Astrocyte of the cerebellum (primary cell): ENCODE results near the gene KRTAP10-3.
"Not testable (repeated sequence)": the region's sequence is repeated elsewhere in the genome, so short reads cannot be mapped to it uniquely, and the experiment has no call there.

Experiments
- DNase-seq: peaks from one replicate; pipeline ENCODE4 v3.0.0-alpha.2; 2011; ENCODE audit warnings: low read depth
- H3K4me3 ChIP-seq: 2 replicates; pipeline ENCODE4 v1.5.1; 2011; ENCODE audit warnings: mild to moderate bottlenecking, low read depth, low read length, moderate library complexity
- in situ Hi-C: cut with HindIII; loops from 2 replicates; pipeline ENCODE4 v1.10.0; 2017; ENCODE audit warnings: low sequenced_read_pairs
- TF ChIP-seq, protein P1 (sequence below): IDR thresholded peaks from 2 replicates; pipeline ENCODE4 v1.5.1; 2012; ENCODE audit warnings: low read length, low read depth, moderate library complexity, mild to moderate bottlenecking; ENCODE audit errors: missing control alignments

Gene KRTAP10-3

DNA sequence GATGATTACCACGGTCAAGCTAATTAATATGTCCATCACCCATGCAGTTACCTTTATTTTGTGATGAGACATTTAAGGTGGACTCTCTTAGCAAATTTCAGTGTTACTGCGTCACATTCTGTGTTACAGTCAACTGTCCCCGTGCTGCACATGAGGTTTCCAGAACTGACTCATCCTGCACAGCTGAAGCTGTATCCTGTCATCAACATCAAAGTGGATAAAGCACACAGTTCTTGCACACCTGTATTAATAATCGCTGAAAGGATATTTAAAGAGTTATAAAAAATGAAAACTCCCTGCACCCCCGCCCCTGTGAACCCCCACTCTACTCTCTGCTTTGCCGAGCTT, 25.2 kb upstream of the KRTAP10-3 start:
- TF ChIP-seq, protein P1, sequence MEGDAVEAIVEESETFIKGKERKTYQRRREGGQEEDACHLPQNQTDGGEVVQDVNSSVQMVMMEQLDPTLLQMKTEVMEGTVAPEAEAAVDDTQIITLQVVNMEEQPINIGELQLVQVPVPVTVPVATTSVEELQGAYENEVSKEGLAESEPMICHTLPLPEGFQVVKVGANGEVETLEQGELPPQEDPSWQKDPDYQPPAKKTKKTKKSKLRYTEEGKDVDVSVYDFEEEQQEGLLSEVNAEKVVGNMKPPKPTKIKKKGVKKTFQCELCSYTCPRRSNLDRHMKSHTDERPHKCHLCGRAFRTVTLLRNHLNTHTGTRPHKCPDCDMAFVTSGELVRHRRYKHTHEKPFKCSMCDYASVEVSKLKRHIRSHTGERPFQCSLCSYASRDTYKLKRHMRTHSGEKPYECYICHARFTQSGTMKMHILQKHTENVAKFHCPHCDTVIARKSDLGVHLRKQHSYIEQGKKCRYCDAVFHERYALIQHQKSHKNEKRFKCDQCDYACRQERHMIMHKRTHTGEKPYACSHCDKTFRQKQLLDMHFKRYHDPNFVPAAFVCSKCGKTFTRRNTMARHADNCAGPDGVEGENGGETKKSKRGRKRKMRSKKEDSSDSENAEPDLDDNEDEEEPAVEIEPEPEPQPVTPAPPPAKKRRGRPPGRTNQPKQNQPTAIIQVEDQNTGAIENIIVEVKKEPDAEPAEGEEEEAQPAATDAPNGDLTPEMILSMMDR, result no peak
- no peak for DNase-seq
- H3K4me3 ChIP-seq, result no peak overlapping the region
- in situ Hi-C loops, result no loop called here

DNA sequence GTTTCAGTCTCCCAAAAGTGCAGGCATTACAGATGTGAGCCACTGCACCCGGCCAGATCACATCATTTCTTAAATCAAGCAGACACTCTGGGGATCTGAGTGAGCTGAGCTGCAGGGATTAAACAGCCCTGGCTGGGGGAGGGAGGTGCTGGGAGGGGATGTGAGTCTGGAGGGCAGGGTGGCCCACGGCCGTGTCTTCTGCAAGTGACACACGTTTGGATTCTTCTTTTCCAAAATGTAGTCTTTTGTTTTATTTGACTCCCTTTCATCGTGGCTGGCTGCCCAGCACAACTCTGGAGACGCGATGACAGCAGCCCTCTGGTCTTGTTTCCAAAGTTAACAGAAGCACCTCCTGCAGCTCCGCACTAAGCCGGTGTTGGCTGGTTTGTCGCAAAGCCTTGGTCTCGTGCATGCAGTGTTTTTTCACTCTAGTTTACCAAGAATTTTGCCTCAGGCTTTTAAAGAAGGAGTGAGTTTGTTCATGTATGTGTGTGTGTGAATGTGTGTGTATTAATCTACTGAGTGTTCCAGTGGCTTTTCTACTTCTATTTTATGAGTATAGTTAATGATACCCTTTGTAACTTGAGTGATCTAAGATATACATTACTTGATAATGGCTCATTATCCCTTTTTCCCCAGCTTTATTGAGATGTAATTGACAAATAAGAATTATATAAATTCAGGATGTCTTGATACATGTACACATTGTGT, 24.6 kb upstream of the KRTAP10-3 start:
- H3K4me3 ChIP-seq, result no peak overlapping the region
- TF ChIP-seq, protein P1, result no peak
- in situ Hi-C loops, result no loop called here
- DNase-seq, result no peak

GRCh38 chr21:44582055-44582454, 23.5 kb upstream of the KRTAP10-3 start:
- TF ChIP-seq, protein P1, result no peak
- in situ Hi-C loops, result no loop called here
- H3K4me3 ChIP-seq, result no peak overlapping the region
- DNase-seq, result no peak

DNA sequence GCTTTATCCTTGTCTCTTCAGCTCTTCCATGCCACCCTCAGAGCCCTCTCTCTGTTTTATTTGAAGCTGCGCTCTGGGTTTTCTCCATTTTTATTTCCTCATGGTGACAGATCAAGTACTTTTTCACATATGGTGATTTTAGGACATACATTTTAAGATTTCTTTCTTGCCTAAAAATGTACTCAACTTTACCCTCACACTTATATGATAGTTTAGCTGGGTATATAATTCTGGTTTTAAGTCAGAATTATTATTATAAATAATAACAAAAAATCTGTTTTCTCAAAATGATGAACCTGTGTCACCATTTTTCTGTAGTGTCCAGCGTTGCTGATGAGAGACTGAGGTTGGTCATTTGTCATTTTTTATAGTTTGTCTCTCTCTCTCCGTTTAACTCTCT, 22.6 kb upstream of the KRTAP10-3 start:
- no peak for DNase-seq
- H3K4me3 ChIP-seq, result no peak overlapping the region
- in situ Hi-C loops, result no loop called here
- TF ChIP-seq, protein P1, result no peak

GRCh38 chr21:44580231-44580821, 21.7 kb upstream of the KRTAP10-3 start, which contains the start of gene KRTAP10-5:
TSS of gene KRTAP10-5 (minus strand) at chr21:44580604. CDS start at chr21:44580578, 26 bp downstream.
- DNase-seq, H3K4me3 ChIP-seq, in situ Hi-C loops: not testable (repeated sequence)

DNA sequence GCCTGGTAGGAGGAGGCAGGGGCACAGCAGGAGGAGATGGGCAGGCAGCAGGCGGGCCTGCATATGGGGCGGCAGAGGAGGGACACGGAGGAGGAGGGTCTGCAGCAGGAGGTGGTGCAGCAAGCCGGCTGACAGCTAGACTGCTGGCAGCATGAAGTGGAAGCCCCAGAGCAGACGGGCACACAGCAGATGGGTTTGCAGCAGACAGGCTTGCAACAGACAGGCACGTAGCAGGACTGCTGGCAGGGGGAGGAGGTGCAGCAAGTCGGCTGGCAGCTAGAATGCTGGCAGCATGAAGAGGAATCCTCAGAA, 21.2 kb upstream of the KRTAP10-3 start:
- TF ChIP-seq, protein P1, result no peak
- H3K4me3 ChIP-seq, result no peak overlapping the region
- in situ Hi-C loops, result no loop called here
- no peak for DNase-seq

DNA sequence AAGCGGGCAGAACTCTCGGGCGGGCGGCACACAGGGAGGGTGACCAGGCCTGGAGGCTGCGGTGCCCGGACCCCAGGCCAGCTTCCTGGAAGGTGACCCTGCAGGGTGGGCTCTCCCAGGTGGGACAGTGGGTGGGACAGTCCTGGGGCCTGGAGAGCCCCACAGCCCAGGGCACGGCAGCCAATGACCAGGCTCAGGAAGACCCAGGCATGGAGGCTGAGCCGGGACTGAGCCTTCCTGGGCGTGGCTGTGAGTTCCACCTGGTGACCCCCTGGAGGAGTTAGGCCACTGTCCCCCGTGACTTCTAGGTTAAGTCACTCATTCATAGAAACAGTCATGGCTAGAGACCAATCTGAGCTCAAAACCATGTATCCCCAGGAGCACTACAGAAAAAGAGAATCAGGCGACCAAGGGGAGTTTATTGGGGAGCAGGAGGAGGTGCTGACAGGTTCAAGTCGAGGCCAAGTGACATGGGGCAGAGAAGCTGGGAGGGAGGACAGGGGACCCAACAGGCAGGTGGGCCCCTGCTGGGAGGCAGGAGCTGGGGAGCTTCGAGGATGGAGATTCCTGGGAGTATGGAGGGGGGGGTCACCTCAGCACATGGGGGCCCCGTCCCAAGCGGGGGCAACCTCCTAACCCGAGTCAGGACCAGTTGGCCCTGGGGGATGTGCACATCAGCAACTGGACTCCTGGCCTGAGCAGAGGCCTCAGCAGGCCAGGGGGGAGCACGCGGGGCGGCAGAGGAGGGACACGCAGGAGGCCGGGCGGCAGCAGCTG, 20.6 kb upstream of the KRTAP10-3 start:
- no peak for DNase-seq
- in situ Hi-C loops, result no loop called here
- TF ChIP-seq, protein P1, result no peak
- H3K4me3 ChIP-seq, result no peak overlapping the region
